Muscle of leg (tissue), 11 donors: ENCODE measurements around the gene TRIM38. TPM values are rescaled to one million over a fixed set of nuclear protein-coding genes. Genes with fewer than 3 reads are reported as not detected.
A peak's percentile ranks its signal among the peaks of the same experiment; 100 is the strongest.

Source experiments
- DNase-seq: peaks from one replicate; pipeline ENCODE4 v3.0.0; 2013
- H3K27ac ChIP-seq: one replicate; pipeline ENCODE4 v1.5.1; 2013; ENCODE audit warnings: mild to moderate bottlenecking, low read length, control low read depth
- H3K27me3 ChIP-seq: one replicate; pipeline ENCODE4 v1.6.1; 2013; ENCODE audit warnings: low read length; ENCODE audit not compliant: control insufficient read depth, insufficient read depth
- H3K36me3 ChIP-seq: one replicate; pipeline ENCODE4 v1.6.1; 2013; ENCODE audit warnings: low read length; ENCODE audit not compliant: control insufficient read depth, insufficient read depth
- H3K4me1 ChIP-seq: one replicate; pipeline ENCODE4 v1.6.1; 2013; ENCODE audit warnings: low read length; ENCODE audit not compliant: control insufficient read depth, insufficient read depth
- H3K4me3 ChIP-seq: one replicate; pipeline ENCODE4 v1.5.1; 2013; ENCODE audit warnings: low read length, control low read depth
- H3K9me3 ChIP-seq: replicated peaks from 2 replicates; pipeline ENCODE4 v1.6.1; 2013; ENCODE audit warnings: low read depth, low read length; ENCODE audit not compliant: control insufficient read depth
- WGBS: methylation state at CpG from one replicate; pipeline ENCODE4 v1.1.5; 2013; ENCODE audit warnings: missing lambda C conversion rate; ENCODE audit not compliant: insufficient coverage; 5-methylcytosine and 5-hydroxymethylcytosine counted together
- polyA plus RNA-seq, 8 donors: library from polyadenylated mRNA; unstranded; fragments of 120-200 nt; gene quantifications; one replicate each; pipeline versions ENCODE4 v1.2.1 to v1.2.3, GENCODE V29; 2013; ENCODE audit warnings: inconsistent platforms in 1 of 8, low replicate concordance in 1 of 8; ENCODE audit not compliant: insufficient read length in 8 of 8, insufficient read depth in 1 of 8
- total RNA-seq: library from RNA; stranded (reverse); fragments of 120-200 nt; gene quantifications from one replicate; pipeline ENCODE4 v1.2.4, GENCODE V29; 2013

Gene TRIM38
- total and polyA plus RNA-seq, 9 donors: 4.8 to 11.5 (median 6.2) TPM

DNA sequence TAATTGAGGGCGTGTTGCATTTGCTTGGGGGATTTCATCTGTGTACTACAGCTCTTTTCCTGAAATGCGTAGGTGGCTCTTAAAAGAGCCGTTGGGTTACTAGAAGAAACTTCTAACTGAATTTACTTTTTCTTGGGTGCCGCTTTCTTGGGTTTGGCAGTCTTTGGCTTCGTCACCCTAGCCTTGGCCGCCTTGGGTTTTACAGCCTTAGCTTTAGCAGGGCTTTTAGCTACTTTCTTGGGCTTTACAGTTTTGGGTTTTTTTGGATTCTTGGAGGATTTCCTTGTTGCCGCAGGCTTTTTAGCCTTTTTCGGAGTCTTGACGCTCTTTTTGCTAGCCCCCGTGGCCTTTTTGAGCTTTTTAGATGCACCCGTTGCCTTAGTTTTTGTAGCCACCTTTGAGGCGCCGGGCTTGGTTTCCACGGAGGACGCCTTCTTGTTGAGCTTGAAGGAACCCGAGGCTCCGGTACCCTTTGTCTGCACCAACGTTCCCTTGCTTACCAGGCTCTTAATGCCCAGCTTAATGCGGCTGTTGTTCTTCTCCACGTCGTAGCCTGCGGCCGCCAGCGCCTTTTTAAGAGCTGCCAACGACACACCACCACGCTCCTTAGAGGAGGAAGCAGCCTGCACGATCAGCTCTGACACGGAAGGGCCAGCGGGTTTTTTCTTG lies 54.5 kb downstream of the TRIM38 start:
- Histone ChIP-seq H3K36me3 (no peaks in the 10 kb centered on the region), H3K4me3 (peak overlapping the region; percentile 53), H3K4me1 (peaks cover 24% of the 10 kb centered on the region), H3K9me3 (no peaks in the 10 kb centered on the region), H3K27ac (peak overlapping the region; percentile 87), H3K27me3 (no peaks in the 10 kb centered on the region)
- peak; percentile 65 for DNase-seq
- 3% methylated on average over 24 of the region's 29 CpGs for WGBS

DNA sequence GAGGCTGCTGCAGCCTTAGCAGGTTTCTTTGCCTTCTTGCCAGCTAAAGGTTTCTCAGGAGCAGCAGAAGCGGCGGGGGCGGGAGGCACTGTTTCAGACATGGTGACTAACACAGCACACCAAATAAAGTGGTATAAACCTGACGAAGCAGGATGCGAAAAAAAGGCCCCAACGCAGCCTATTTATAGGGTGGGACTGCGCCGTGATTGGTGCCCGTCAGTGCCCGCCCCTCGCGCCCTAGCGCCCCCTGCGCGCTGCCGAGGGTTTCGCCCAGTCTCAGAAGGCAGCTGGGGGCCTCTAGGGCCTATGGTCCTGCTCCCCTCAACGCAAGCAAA lies 55.0 kb downstream of the TRIM38 start:
- WGBS: under 1% methylated on average over 15 of the region's 18 CpGs
- peaks cover 24% of the 10 kb centered on the region for H3K4me1 ChIP-seq
- peak; percentile 92 for DNase-seq
- no peaks in the 10 kb centered on the region for H3K36me3 ChIP-seq
- no peaks in the 10 kb centered on the region for H3K27me3 ChIP-seq
- peak overlapping the region; percentile 53 for H3K4me3 ChIP-seq
- H3K27ac ChIP-seq: peak overlapping the region; percentile 87
- no peaks in the 10 kb centered on the region for H3K9me3 ChIP-seq

DNA sequence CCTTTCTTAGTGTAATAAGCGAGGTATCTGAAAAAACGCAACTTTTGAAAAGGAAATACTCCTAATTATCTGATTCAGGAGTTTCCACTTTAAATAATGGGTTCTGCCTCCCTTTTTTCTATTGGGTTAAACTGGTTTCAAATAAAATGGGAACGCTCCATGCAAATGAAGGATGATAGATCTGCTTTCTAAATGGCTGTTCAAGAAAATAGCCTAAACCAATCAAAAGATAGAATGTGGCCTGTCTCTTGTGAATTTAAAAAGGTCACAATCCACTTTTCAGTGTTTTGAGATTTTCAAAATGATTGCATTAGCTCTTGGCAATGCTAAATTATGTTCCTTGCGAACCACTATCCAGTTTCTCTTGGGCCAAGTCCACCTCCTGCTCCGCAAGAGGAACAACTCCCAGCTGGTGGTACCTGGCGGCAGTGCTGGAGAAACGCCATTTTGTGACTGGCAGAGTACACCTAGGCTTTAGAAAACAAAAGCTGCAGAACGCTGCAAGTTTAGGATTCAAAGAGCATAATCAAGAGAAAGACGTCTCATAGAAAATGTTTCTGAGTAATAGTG lies 56.7 kb downstream of the TRIM38 start:
- H3K9me3 ChIP-seq: no peaks in the 10 kb centered on the region
- H3K4me3 ChIP-seq: no peak overlapping the region
- peak overlapping the region; percentile 100 for H3K27ac ChIP-seq
- H3K27me3 ChIP-seq: no peaks in the 10 kb centered on the region
- H3K4me1 ChIP-seq: peaks cover 26% of the 10 kb centered on the region
- WGBS: 29% methylated on average over 3 of the region's 9 CpGs
- peak; percentile 52 for DNase-seq
- H3K36me3 ChIP-seq: no peaks in the 10 kb centered on the region

DNA sequence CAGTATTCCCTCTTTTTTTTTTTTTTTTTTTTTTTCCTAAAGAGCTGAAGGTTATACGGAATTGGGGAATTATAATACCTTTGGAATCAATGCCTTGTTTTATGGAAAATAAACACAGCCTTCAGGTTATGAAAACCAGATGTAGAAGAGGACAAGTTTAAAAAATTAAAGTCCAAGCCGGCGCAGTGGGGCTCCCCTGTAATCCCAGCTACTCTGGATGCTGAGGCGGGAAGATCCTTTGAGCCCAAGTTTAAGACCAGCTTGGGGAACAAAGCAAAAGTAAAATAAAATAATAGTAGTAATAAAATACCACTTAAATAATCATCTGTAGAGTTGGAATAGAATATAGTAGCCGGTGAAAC lies 57.3 kb downstream of the TRIM38 start:
- H3K27me3 ChIP-seq: no peaks in the 10 kb centered on the region
- DNase-seq: no peak
- peak overlapping the region; percentile 60 for H3K4me3 ChIP-seq
- H3K4me1 ChIP-seq: peaks cover 26% of the 10 kb centered on the region
- H3K27ac ChIP-seq: peak overlapping the region; percentile 100
- H3K9me3 ChIP-seq: no peaks in the 10 kb centered on the region
- no CpG with 5 or more reads among the region's 5 CpGs for WGBS
- no peaks in the 10 kb centered on the region for H3K36me3 ChIP-seq

DNA sequence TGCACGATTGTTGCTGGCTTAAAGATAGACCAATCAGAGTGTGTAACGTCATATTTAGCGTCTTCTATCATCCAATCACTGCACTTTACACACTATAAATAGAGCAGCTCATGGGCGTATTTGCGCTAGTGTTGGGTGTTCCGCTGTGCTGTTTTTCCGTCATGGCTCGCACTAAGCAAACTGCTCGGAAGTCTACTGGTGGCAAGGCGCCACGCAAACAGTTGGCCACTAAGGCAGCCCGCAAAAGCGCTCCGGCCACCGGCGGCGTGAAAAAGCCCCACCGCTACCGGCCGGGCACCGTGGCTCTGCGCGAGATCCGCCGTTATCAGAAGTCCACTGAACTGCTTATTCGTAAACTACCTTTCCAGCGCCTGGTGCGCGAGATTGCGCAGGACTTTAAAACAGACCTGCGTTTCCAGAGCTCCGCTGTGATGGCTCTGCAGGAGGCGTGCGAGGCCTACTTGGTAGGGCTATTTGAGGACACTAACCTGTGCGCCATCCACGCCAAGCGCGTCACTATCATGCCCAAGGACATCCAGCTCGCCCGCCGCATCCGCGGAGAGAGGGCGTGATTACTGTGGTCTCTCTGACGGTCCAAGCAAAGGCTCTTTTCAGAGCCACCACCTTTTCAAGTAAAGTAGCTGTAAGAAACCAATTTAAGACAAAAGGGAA lies 57.9 kb downstream of the TRIM38 start:
- DNase-seq: peak; percentile 98
- no peaks in the 10 kb centered on the region for H3K36me3 ChIP-seq
- under 1% methylated on average over 38 of the region's 45 CpGs for WGBS
- no peaks in the 10 kb centered on the region for H3K9me3 ChIP-seq
- no peaks in the 10 kb centered on the region for H3K27me3 ChIP-seq
- peak overlapping the region; percentile 100 for H3K27ac ChIP-seq
- H3K4me1 ChIP-seq: peaks cover 29% of the 10 kb centered on the region
- peak overlapping the region; percentile 60 for H3K4me3 ChIP-seq

DNA sequence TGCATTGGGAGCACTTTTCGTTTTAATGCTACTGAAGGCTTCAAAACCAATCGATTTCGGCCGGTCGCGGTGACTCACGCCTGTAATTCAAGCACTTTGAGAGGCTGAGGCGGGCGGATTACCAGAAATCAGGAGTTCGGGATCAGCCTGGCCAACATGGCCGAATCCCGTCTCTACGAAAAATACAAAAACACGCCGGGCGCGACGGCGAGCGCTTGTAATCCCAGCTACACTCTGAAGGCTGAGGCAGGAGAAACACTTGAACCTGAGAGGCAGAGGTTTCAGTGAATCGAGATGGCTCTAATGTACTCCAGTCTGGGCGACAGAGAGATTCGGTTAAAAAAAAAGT lies 58.4 kb downstream of the TRIM38 start:
- H3K4me3 ChIP-seq: peak overlapping the region; percentile 60
- H3K27me3 ChIP-seq: no peaks in the 10 kb centered on the region
- no peaks in the 10 kb centered on the region for H3K9me3 ChIP-seq
- 0% methylated on average over 18 of the region's 23 CpGs for WGBS
- DNase-seq: no peak
- H3K36me3 ChIP-seq: no peaks in the 10 kb centered on the region
- H3K27ac ChIP-seq: peak overlapping the region; percentile 100
- peaks cover 30% of the 10 kb centered on the region for H3K4me1 ChIP-seq

DNA sequence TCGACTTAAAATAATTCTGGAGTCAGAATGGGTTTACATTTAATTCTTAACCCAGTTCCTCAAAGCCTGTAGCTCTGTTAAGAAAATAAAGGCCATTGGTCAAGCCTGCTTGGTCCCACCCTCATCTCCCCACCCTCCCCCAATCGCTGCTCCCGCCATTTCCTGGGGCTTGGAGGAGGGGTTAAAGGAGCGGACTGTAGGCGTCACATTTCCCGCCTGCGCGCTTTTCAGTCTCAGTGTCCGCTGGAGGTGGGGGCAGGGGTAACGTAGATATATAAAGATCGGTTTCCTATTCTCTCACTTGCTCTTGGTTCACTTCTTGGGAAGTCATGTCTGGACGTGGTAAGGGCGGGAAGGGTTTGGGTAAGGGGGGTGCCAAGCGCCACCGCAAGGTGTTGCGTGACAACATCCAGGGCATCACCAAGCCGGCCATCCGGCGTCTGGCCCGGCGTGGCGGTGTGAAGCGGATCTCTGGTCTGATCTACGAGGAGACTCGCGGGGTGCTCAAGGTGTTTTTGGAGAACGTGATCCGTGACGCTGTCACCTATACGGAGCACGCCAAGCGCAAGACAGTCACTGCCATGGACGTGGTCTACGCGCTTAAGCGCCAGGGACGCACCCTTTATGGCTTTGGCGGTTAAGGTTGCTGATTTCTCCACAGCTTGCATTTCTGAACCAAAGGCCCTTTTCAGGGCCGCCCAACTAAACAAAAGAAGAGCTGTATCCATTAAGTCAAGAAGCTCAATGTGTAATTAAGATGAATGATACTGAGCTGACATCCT lies 58.9 kb downstream of the TRIM38 start:
- Histone ChIP-seq H3K4me1 (peaks cover 32% of the 10 kb centered on the region), H3K4me3 (peak overlapping the region; percentile 60), H3K9me3 (no peaks in the 10 kb centered on the region), H3K36me3 (no peaks in the 10 kb centered on the region), H3K27me3 (no peaks in the 10 kb centered on the region), H3K27ac (peak overlapping the region; percentile 100)
- WGBS: under 1% methylated on average over 31 of the region's 39 CpGs
- DNase-seq: peak; percentile 99

DNA sequence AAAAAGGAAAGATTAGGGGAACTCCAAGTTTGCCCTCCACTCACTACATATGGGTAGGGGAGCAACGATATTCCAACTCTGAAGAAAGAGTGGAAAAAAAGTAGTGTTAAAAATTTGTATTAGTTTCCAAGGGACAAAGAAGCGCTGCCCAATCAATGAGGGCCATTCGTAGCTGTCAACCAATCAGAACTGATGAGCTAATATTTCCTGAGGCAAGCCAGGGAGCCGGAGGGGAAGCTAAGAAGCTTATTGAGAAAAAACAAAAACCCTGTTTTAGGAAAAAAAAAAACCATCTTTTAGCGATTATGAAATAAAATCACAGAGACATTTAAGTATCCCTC lies 59.5 kb downstream of the TRIM38 start:
- peak; percentile 98 for DNase-seq
- Histone ChIP-seq H3K4me3 (peak overlapping the region; percentile 60), H3K27me3 (no peaks in the 10 kb centered on the region), H3K27ac (peak overlapping the region; percentile 100), H3K9me3 (no peaks in the 10 kb centered on the region), H3K36me3 (no peaks in the 10 kb centered on the region), H3K4me1 (peaks cover 31% of the 10 kb centered on the region)
- WGBS: 0% methylated on average over 2 of the region's 5 CpGs

DNA sequence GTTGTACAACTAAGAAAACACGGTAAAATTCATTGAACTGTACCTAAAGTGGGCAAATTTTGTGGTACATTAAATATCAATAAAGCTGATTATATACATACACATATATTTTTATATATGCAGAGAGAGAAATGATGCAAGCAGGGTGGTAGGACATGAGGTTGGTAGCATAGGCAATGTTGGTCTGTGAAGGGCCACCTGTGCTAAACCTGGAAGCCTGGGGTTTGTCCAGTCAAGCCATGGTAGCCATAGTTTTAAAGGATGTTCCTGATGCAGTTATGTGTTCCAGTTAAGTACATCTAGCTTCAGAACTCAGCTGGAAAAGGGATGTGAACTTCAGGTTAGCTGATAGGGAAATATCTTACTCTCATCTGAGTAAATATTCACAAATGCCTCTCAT lies 60.1 kb downstream of the TRIM38 start:
- no CpG with 5 or more reads among the region's 1 CpG for WGBS
- peak overlapping the region; percentile 100 for H3K27ac ChIP-seq
- H3K27me3 ChIP-seq: no peaks in the 10 kb centered on the region

DNA sequence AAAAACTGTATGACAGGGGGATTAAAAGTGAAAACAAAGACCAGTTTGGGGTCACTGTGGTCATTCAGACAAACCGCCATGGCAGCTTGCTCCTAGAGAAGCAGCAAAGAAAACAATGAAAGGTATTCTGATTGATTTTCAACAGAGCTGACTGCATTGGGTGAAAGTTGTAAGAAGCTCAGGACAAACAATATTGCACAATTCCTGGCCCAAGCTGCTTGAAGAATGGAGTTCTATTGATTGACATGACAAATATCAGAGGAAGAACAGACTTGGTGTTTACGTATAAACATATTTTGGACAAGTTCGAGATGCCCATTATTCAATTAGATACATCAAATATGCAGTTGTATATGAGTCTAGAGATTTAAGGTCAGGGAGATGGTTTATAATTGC lies 62.0 kb downstream of the TRIM38 start:
- WGBS: 86% methylated on average over 1 of the region's 3 CpGs
- no peaks in the 10 kb centered on the region for H3K9me3 ChIP-seq
- no peak overlapping the region for H3K4me3 ChIP-seq
- H3K27me3 ChIP-seq: no peaks in the 10 kb centered on the region
- H3K27ac ChIP-seq: no peak overlapping the region
- H3K4me1 ChIP-seq: peaks cover 25% of the 10 kb centered on the region
- no peak for DNase-seq
- no peaks in the 10 kb centered on the region for H3K36me3 ChIP-seq

More for the DNA sequence above, 60.1 kb downstream of the TRIM38 start:
- Histone ChIP-seq H3K4me3 (no peak overlapping the region), H3K4me1 (peaks cover 29% of the 10 kb centered on the region), H3K36me3 (no peaks in the 10 kb centered on the region), H3K9me3 (no peaks in the 10 kb centered on the region)
- no peak for DNase-seq
